ENCODE data around the gene SLC13A4. TPM values are rescaled to one million over a fixed set of nuclear protein-coding genes. Genes with fewer than 3 reads are reported as not detected.
A peak's percentile ranks its signal among the peaks of the same experiment; 100 is the strongest.

SLC13A4 gene
- total and polyA plus RNA-seq, 2 experiments from 2014 or later: 0.13 to 0.93 TPM

- no peak for TF ChIP-seq CTCF (IDR thresholded peaks at IDR 0.05; ENCODE audit: poor library complexity)
- H3K9me3 ChIP-seq (ENCODE audit: low read depth): no peaks in the 10 kb centered on the region
- H3K4me2 ChIP-seq: no peak overlapping the region
- no peaks in the 10 kb centered on the region for H3K36me3 ChIP-seq (replicated peaks; ENCODE audit: insufficient read depth, low read depth)
- H3K9me2 ChIP-seq (replicated peaks; ENCODE audit: insufficient read depth): no peaks in the 10 kb centered on the region
- no peak for DNase-seq (ENCODE audit: low spot score)
- H3K4me3 ChIP-seq: no peak overlapping the region
- H3K27ac ChIP-seq: no peak overlapping the region
- WGBS (ENCODE audit: low lambda C conversion rate, missing lambda C conversion rate): 84% methylated on average over 4 of the region's 4 CpGs
- H3K79me2 ChIP-seq: peaks cover 17% of the 10 kb centered on the region
- no peaks in the 10 kb centered on the region for H3K27me3 ChIP-seq
- H3K4me1 ChIP-seq (ENCODE audit: insufficient read depth): no peaks in the 10 kb centered on the region
- H4K20me1 ChIP-seq (ENCODE audit: insufficient read depth, poor library complexity, severe bottlenecking): no peaks in the 10 kb centered on the region
- no peak overlapping the region for H2AFZ ChIP-seq
These were observed 49.1 kb downstream of the SLC13A4 start for GRCh38 chr7:135678612-135679575.

GRCh38 chr7:135673360-135673706 is 54.7 kb downstream of the SLC13A4 start:
- Histone ChIP-seq H3K4me1 (ENCODE audit: insufficient read depth) (no peaks in the 10 kb centered on the region), H3K4me3 (no peak overlapping the region), H3K27me3 (no peaks in the 10 kb centered on the region), H3K9me2 (replicated peaks; ENCODE audit: insufficient read depth) (no peaks in the 10 kb centered on the region), H4K20me1 (ENCODE audit: insufficient read depth, poor library complexity, severe bottlenecking) (peaks cover 5% of the 10 kb centered on the region), H2AFZ (no peak overlapping the region), H3K9me3 (ENCODE audit: low read depth) (no peaks in the 10 kb centered on the region), H3K27ac (peak overlapping the region; percentile 3), H3K79me2 (peaks cover 60% of the 10 kb centered on the region), H3K36me3 (replicated peaks; ENCODE audit: insufficient read depth, low read depth) (no peaks in the 10 kb centered on the region), H3K4me2 (no peak overlapping the region)
- no peak for DNase-seq (ENCODE audit: low spot score)
- no peak for TF ChIP-seq EZH2 (IDR thresholded peaks at IDR 0.05; ENCODE audit: borderline replicate concordance)
- TF ChIP-seq CTCF (IDR thresholded peaks at IDR 0.05; ENCODE audit: poor library complexity): no peak
- no peak for TF ChIP-seq EZH2phosphoT487 (IDR thresholded peaks at IDR 0.05; ENCODE audit: low read depth, severe bottlenecking, unreplicated experiment)
- WGBS (ENCODE audit: low lambda C conversion rate, missing lambda C conversion rate): 72% methylated on average over 6 of the region's 6 CpGs

- Histone ChIP-seq H4K20me1 (ENCODE audit: insufficient read depth, poor library complexity, severe bottlenecking) (peaks cover 5% of the 10 kb centered on the region), H3K4me2 (no peak overlapping the region), H2AFZ (no peak overlapping the region), H3K9me3 (ENCODE audit: low read depth) (no peaks in the 10 kb centered on the region), H3K27ac (peak overlapping the region; percentile 3), H3K36me3 (replicated peaks; ENCODE audit: insufficient read depth, low read depth) (no peaks in the 10 kb centered on the region), H3K4me3 (no peak overlapping the region), H3K27me3 (no peaks in the 10 kb centered on the region), H3K9me2 (replicated peaks; ENCODE audit: insufficient read depth) (no peaks in the 10 kb centered on the region), H3K4me1 (ENCODE audit: insufficient read depth) (no peaks in the 10 kb centered on the region), H3K79me2 (peaks cover 63% of the 10 kb centered on the region)
- TF ChIP-seq EZH2 (IDR thresholded peaks at IDR 0.05; ENCODE audit: borderline replicate concordance) (no peak), CTCF (IDR thresholded peaks at IDR 0.05; ENCODE audit: poor library complexity) (peak; percentile 87), EZH2phosphoT487 (IDR thresholded peaks at IDR 0.05; ENCODE audit: low read depth, severe bottlenecking, unreplicated experiment) (no peak)
- peak; percentile 67 for DNase-seq (ENCODE audit: low spot score)
- 65% methylated on average over 3 of the region's 3 CpGs for WGBS (ENCODE audit: low lambda C conversion rate, missing lambda C conversion rate)
These were observed 55.2 kb downstream of the SLC13A4 start for GRCh38 chr7:135672560-135673359.
